IMR-90 (cell line): ENCODE results near the gene CEP78. TPM values are rescaled to one million over a fixed set of nuclear protein-coding genes. Genes with fewer than 3 reads are reported as not detected.

Experiments used
- ATAC-seq: fragments of 200-7000 bp; cut with Tn5 transposase; 2 replicates; pipeline ENCODE4 v1.9.1; 2020; ENCODE audit warnings: low read depth, mild to moderate bottlenecking, moderate library complexity
- BruUV-seq: library from RNA; stranded (reverse); fragments of 400-500 nt; replicated peaks from 2 replicates; lab custom pipeline; 2021; lab: Mats Ljungman, UMichigan
- CTCF ChIA-PET: fragments of 300-600 bp; formaldehyde crosslinking; extraction: SDS; loops from one replicate; lab custom pipeline; 2021; ENCODE audit warnings: antibody characterized with exemption; lab: Yijun Ruan, JAX
- POLR2A ChIA-PET: fragments of 300-600 bp; sonication (Branson Sonifier 250); formaldehyde crosslinking; loops from one replicate; lab custom pipeline; 2022; ENCODE audit warnings: antibody characterized with exemption; ENCODE audit not compliant: unreplicated experiment; lab: Charles Lee
- DNase-seq: peaks from one replicate; pipeline ENCODE4 v3.0.0; 2013
- H2AFZ ChIP-seq: replicated peaks from 2 replicates; pipeline ENCODE3; 2013; ENCODE audit warnings: low read length, mild to moderate bottlenecking; ENCODE audit not compliant: poor library complexity
- H2AK5ac ChIP-seq: 2 replicates; pipeline ENCODE4 v1.6.1; 2013; ENCODE audit warnings: low read depth, low read length, inconsistent platforms
- H2AK9ac ChIP-seq: replicated peaks from 2 replicates; pipeline ENCODE3; 2013; ENCODE audit warnings: mild to moderate bottlenecking, low read depth, low read length, moderate library complexity; ENCODE audit not compliant: poor library complexity
- H2BK120ac ChIP-seq: 2 replicates; pipeline ENCODE4 v1.6.1; 2013; ENCODE audit warnings: low read depth, low read length, inconsistent platforms
- H2BK15ac ChIP-seq: 3 replicates; pipeline ENCODE4 v1.6.1; 2013; ENCODE audit warnings: low read depth, low read length, inconsistent platforms
- H2BK20ac ChIP-seq: 2 replicates; pipeline ENCODE4 v1.6.1; 2013; ENCODE audit warnings: low read depth, mild to moderate bottlenecking, inconsistent platforms, low read length, moderate library complexity
- H2BK5ac ChIP-seq: 2 replicates; pipeline ENCODE4 v1.6.1; 2013; ENCODE audit warnings: mild to moderate bottlenecking, low read depth, low read length, inconsistent platforms; ENCODE audit not compliant: poor library complexity, severe bottlenecking
- H3K14ac ChIP-seq: replicated peaks from 2 replicates; pipeline ENCODE4 v1.6.1; 2013; ENCODE audit warnings: low read depth, low read length, inconsistent platforms
- H3K18ac ChIP-seq: 2 replicates; pipeline ENCODE4 v1.6.1; 2013; ENCODE audit warnings: low read depth, low read length, control low read depth
- H3K23ac ChIP-seq: 2 replicates; pipeline ENCODE4 v1.6.1; 2013; ENCODE audit warnings: low read depth, low read length, inconsistent platforms
- H3K27ac ChIP-seq: 2 replicates; pipeline ENCODE4 v1.5.1; 2013; ENCODE audit warnings: mild to moderate bottlenecking, control low read depth, low read length; ENCODE audit not compliant: insufficient read depth
- H3K27me3 ChIP-seq: 2 replicates; pipeline ENCODE4 v1.6.1; 2013; ENCODE audit warnings: low read length; ENCODE audit not compliant: control insufficient read depth, insufficient read depth
- H3K36me3 ChIP-seq: 2 replicates; pipeline ENCODE4 v1.6.1; 2013; ENCODE audit warnings: low read length, mixed read lengths; ENCODE audit not compliant: control insufficient read depth, insufficient read depth
- H3K4ac ChIP-seq: 2 replicates; pipeline ENCODE4 v1.6.1; 2013; ENCODE audit warnings: low read depth, low read length, inconsistent platforms
- H3K4me1 ChIP-seq: 2 replicates; pipeline ENCODE4 v1.6.1; 2013; ENCODE audit warnings: low read length, mixed read lengths; ENCODE audit not compliant: control insufficient read depth, insufficient read depth
- H3K4me2 ChIP-seq: 2 replicates; pipeline ENCODE4 v1.6.1; 2013; ENCODE audit warnings: low read depth, mild to moderate bottlenecking, control low read depth, low read length, moderate library complexity
- H3K4me3 ChIP-seq: 2 replicates; pipeline ENCODE4 v1.5.1; 2013; ENCODE audit warnings: low read depth, mild to moderate bottlenecking, control low read depth, low read length, moderate library complexity; ENCODE audit not compliant: insufficient read depth
- H3K56ac ChIP-seq: 2 replicates; pipeline ENCODE4 v1.6.1; 2013; ENCODE audit warnings: low read length, inconsistent platforms; ENCODE audit not compliant: insufficient read depth; ENCODE audit errors: extremely low read depth
- H3K79me1 ChIP-seq, 2 experiments: 2 replicates each; pipeline ENCODE4 v1.6.1; 2013; ENCODE audit warnings: low read length in 2 of 2, inconsistent platforms in 1 of 2, low read depth in 1 of 2
- H3K9ac ChIP-seq: 2 replicates; pipeline ENCODE4 v1.6.1; 2013; ENCODE audit warnings: low read depth, low read length, control low read depth
- H3K9me1 ChIP-seq: 2 replicates; pipeline ENCODE4 v1.6.1; 2013; ENCODE audit warnings: low read length, inconsistent platforms; ENCODE audit not compliant: insufficient read depth
- H3K9me3 ChIP-seq: 2 replicates; pipeline ENCODE4 v1.6.1; 2013; ENCODE audit warnings: low read length; ENCODE audit not compliant: control insufficient read depth, insufficient read depth
- H4K20me1 ChIP-seq: 2 replicates; pipeline ENCODE4 v1.6.1; 2013; ENCODE audit warnings: low read length, inconsistent platforms; ENCODE audit not compliant: insufficient read depth
- H4K5ac ChIP-seq: 2 replicates; pipeline ENCODE4 v1.6.1; 2013; ENCODE audit warnings: mild to moderate bottlenecking, low read depth, low read length, control low read depth
- H4K8ac ChIP-seq, 2 experiments: 2 replicates each; pipeline ENCODE4 v1.6.1; 2013; ENCODE audit warnings: low read depth in 2 of 2, low read length in 2 of 2, control low read depth in 1 of 2, inconsistent platforms in 1 of 2
- H4K91ac ChIP-seq: 2 replicates; pipeline ENCODE4 v1.6.1; 2013; ENCODE audit warnings: low read depth, low read length, inconsistent platforms; ENCODE audit not compliant: insufficient read depth
- POLR2A ChIP-seq: IDR thresholded peaks from 2 replicates; pipeline ENCODE4 v1.6.1; 2012; ENCODE audit warnings: mild to moderate bottlenecking, low read depth, low read length
- RAD21 ChIP-seq: IDR thresholded peaks from 2 replicates; pipeline ENCODE4 v1.6.1; 2012; ENCODE audit warnings: low read length, improper control_type of control experiment
- WGBS, 2 experiments: methylation state at CpG; one replicate each; pipeline versions ENCODE4 v1.1.5 to v1.1.7; 2013; ENCODE audit warnings: missing lambda C conversion rate in 2 of 2; ENCODE audit not compliant: insufficient read length in 1 of 2; ENCODE audit errors: extremely low coverage in 2 of 2; 5-methylcytosine and 5-hydroxymethylcytosine counted together
- dilution Hi-C: fragments of 300-500 bp; cut with HindIII; formaldehyde crosslinking; loops from one replicate; pipeline ENCODE4 v1.14.3; 2018; ENCODE audit warnings: low sequenced_read_pairs; ENCODE audit not compliant: unreplicated experiment
- in situ Hi-C: fragments of 300-500 bp; cut with MboI; formaldehyde crosslinking; loops from 3 replicates; pipeline ENCODE4 v1.14.3; 2019; ENCODE audit warnings: low sequenced_read_pairs, inconsistent platforms, mixed read lengths
- intact Hi-C: fragments of 100-400 bp; cut with micrococcal nuclease; formaldehyde crosslinking; loops from 2 replicates; pipeline ENCODE4 v1.10.0; 2022
- polyA plus RNA-seq, 3 experiments: library from polyadenylated mRNA; depleted of rRNA; stranded (reverse); fragments of >200 nt; gene quantifications; 2 replicates each; pipeline ENCODE4 v1.2.3, GENCODE V29; 2012; ENCODE audit warnings: low replicate concordance in 1 of 3
- total RNA-seq: library from RNA; depleted of rRNA; stranded (reverse); fragments of >200 nt; gene quantifications from 2 replicates; pipeline ENCODE4 v1.2.3, GENCODE V29; 2012
- TF ChIP-seq, protein P1 (sequence below): conservative IDR thresholded peaks from 2 replicates; pipeline ENCODE4 v1.5.1; 2012; ENCODE audit warnings: mild to moderate bottlenecking, low read depth, low read length, improper control_type of control experiment

Gene CEP78
- total and polyA plus RNA-seq, 2 of the 4 experiments (the other 2 are of a cell fraction): 9.2 to 18.3 TPM

DNA sequence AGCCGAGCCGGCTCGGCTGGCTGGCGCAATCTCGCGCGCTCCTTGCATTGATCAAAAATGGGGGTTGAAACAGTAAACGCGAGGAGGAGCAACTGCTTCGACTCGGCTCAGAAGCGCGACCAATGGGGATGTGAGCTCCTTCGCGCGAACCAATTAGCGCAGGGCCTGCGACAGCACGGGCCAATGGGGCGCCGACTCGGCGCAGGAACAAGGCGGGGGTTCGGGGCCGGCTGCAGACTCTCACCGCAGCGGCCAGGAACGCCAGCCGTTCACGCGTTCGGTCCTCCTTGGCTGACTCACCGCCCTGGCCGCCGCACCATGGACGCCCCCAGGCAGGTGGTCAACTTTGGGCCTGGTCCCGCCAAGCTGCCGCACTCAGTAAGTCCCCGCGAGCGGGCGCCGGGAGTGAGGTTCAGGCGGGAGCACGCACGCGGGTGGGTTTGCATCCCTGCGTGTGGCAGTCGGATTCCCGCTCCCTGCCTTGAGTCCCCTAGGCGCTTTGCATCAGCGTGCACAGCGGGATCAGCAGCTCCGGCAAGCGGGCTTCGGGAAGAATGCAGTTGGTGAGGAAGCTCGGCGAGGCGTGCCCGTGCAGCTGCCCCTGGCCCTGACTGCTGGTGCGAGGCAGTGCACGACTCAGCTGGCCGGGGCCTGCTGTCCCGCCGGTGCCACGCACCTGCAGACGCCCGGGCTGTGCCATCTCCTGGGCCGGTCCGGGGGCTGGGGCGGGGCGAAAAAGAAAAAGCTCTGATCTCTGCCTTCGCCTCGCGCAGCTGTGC lies 61.2 kb downstream of the CEP78 start, which contains the start of gene PSAT1 (continued):
- TF ChIP-seq, protein P1, sequence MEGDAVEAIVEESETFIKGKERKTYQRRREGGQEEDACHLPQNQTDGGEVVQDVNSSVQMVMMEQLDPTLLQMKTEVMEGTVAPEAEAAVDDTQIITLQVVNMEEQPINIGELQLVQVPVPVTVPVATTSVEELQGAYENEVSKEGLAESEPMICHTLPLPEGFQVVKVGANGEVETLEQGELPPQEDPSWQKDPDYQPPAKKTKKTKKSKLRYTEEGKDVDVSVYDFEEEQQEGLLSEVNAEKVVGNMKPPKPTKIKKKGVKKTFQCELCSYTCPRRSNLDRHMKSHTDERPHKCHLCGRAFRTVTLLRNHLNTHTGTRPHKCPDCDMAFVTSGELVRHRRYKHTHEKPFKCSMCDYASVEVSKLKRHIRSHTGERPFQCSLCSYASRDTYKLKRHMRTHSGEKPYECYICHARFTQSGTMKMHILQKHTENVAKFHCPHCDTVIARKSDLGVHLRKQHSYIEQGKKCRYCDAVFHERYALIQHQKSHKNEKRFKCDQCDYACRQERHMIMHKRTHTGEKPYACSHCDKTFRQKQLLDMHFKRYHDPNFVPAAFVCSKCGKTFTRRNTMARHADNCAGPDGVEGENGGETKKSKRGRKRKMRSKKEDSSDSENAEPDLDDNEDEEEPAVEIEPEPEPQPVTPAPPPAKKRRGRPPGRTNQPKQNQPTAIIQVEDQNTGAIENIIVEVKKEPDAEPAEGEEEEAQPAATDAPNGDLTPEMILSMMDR: peak; percentile 3; the same call in 1 of the 2 replicates

DNA sequence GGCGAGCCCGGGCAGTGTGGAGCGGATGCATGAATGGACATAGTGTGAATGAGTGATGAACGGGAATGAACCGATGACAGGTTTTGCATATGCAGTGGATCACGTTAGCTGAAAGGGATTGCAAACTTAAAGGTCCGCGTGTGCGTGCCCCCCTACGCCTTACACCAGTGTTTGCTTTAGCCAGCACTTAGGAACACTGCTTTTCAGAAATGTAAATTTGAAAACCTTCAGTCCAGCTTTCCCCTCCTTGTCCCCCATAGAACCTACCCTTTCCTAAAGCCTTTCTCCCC lies 61.7 kb downstream of the CEP78 start:
- Histone ChIP-seq H3K56ac (peak overlapping the region; percentile 80), H3K9me3 (no peaks in the 10 kb centered on the region), H3K9me1 (peaks cover 2% of the 10 kb centered on the region; the same call in 1 of the 2 replicates), H2BK5ac (no peak overlapping the region), H2AFZ (peak overlapping the region; percentile 97), H2AK5ac (peak overlapping the region; percentile 56; the same call in 1 of the 2 replicates), H4K20me1 (peaks cover 32% of the 10 kb centered on the region; the same call in 1 of the 2 replicates), H3K4ac (peak overlapping the region; percentile 77), H3K79me1 (peaks cover 7 to 40% of the 10 kb centered on the region in 2 experiments; a peak in 3 of 4 replicates), H3K9ac (peak overlapping the region; percentile 66), H3K4me1 (peaks cover 3% of the 10 kb centered on the region; the same call in 1 of the 2 replicates), H2BK20ac (no peak overlapping the region), H3K14ac (peak overlapping the region; percentile 77), H3K23ac (peak overlapping the region; percentile 98), H4K5ac (no peak overlapping the region), H2AK9ac (peak overlapping the region; percentile 21), H2BK15ac (no peak overlapping the region), H3K36me3 (peaks cover 3% of the 10 kb centered on the region; the same call in 1 of the 2 replicates), H4K8ac (peak overlapping the region in 1 of 2 experiments; percentile 28; a peak in 1 of 4 replicates), H4K91ac (peak overlapping the region; percentile 20; the same call in 1 of the 2 replicates), H3K27me3 (no peaks in the 10 kb centered on the region), H2BK120ac (no peak overlapping the region), H3K18ac (no peak overlapping the region), H3K4me3 (peak overlapping the region; percentile 75), H3K27ac (peak overlapping the region; percentile 3; the same call in 1 of the 2 replicates), H3K4me2 (peak overlapping the region; percentile 83)
- dilution Hi-C loops: no loop called here
- ChIA-PET POLR2A (interaction anchor here (0.8 kb wide), 1 partner anchor 20 kb away, joined by 3 read pairs; no protein-coding TSS in a partner anchor), CTCF (interaction anchor here (1.0 kb wide), 1 partner anchor 26 kb away, joined by 7 read pairs; no protein-coding TSS in a partner anchor)
- BruUV-seq: no TSS peak
- TF ChIP-seq POLR2A (no peak), RAD21 (0 out of 2 replicates have a peak, but pooled peaks have one; percentile 2)
- TF ChIP-seq, protein P1: no peak
- intact Hi-C loops: loop anchor here (2.0 kb wide), 1 partner anchor 61 kb away; the partner anchor contains the start of gene CEP78
- DNase-seq (peak; percentile 19), ATAC-seq (no peak)
- in situ Hi-C loops: no loop called here
- 0% methylated on average over 4 of the region's 10 CpGs; no CpG with 5 or more reads in 1 of the 2 experiments for WGBS, 2 experiments
